GM06990 (cell line): ENCODE results near the gene GNB5.

Source experiments
- DNase-seq: peaks from one replicate; pipeline ENCODE4 v3.0.0-alpha.2; 2011; ENCODE audit not compliant: insufficient read length; ENCODE audit errors: extremely low read depth
- H3K27me3 ChIP-seq: replicated peaks from 2 replicates; pipeline ENCODE4 v1.6.0; 2011; ENCODE audit warnings: low read length; ENCODE audit not compliant: control insufficient read depth, insufficient read depth
- H3K36me3 ChIP-seq: 2 replicates; pipeline ENCODE4 v1.5.1; 2011; ENCODE audit warnings: low read length; ENCODE audit not compliant: control insufficient read depth, insufficient read depth
- H3K4me3 ChIP-seq: replicated peaks from 2 replicates; pipeline ENCODE4 v1.5.1; 2011; ENCODE audit warnings: low read depth, mild to moderate bottlenecking, control low read depth, low read length
- TF ChIP-seq, protein P1 (sequence below): IDR thresholded peaks from 2 replicates; pipeline ENCODE4 v1.5.1; 2011; ENCODE audit warnings: low read length, control low read depth, mild to moderate bottlenecking, inconsistent platforms; ENCODE audit not compliant: insufficient read depth, poor library complexity, severe bottlenecking

The GNB5 gene

DNA sequence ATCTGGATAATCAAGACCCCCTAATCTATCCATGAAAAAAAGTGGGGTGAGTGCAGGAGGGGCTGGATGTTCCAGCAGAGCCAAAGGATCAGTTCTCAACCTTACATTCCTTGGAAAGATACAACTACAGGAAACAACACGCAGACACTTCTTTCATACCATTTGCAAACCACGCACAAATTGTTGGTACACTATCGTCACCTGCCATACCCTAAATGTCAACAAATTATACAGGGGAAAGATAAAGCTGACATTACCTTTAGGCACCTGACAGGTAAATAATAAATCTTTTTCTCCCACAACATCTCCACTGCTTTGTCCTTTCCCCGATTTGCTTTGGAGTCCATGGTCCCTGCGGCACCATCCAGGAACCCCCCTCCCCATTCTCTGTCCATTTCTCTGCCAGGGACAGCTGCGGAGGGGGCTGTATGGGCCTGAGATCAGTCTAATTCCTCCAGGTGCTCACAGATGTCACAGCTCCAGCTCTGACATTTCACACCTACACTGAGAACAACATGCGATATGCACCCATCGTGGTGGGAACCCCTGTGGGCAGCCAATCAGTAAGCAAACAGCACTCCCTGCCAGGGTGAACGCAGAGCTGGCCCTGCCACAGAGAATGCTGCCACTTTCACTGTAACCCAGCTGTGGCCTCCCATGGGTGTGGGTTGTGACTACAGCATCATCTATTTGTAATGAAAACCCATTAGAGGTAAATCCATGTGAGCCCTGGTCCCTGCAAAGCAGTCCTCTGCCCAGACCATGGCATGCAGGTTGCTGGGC, 41.0 kb downstream of the GNB5 start:
- no peaks in the 10 kb centered on the region for H3K27me3 ChIP-seq
- TF ChIP-seq, protein P1, sequence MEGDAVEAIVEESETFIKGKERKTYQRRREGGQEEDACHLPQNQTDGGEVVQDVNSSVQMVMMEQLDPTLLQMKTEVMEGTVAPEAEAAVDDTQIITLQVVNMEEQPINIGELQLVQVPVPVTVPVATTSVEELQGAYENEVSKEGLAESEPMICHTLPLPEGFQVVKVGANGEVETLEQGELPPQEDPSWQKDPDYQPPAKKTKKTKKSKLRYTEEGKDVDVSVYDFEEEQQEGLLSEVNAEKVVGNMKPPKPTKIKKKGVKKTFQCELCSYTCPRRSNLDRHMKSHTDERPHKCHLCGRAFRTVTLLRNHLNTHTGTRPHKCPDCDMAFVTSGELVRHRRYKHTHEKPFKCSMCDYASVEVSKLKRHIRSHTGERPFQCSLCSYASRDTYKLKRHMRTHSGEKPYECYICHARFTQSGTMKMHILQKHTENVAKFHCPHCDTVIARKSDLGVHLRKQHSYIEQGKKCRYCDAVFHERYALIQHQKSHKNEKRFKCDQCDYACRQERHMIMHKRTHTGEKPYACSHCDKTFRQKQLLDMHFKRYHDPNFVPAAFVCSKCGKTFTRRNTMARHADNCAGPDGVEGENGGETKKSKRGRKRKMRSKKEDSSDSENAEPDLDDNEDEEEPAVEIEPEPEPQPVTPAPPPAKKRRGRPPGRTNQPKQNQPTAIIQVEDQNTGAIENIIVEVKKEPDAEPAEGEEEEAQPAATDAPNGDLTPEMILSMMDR: no peak
- DNase-seq: no peak
- H3K36me3 ChIP-seq: peaks cover 8% of the 10 kb centered on the region
- no peak overlapping the region for H3K4me3 ChIP-seq

DNA sequence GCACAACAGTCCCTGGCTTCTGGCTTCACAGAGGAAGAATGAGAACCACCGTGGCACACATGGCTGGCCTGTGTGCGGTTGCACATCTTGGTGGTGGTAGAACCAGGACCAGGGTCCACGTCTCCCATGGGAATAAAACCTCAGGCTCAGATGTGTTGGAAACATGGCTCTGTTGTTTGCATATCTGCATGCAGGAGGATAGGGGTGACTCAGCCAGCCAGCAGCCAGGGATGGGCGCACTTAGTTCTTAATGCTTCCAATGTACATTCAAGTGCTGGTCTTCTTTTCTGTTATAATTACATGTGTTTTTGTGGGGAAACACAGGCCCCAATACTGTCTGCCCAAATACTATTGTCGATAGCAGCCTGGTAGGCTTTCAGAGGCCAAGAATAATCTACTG, 42.8 kb downstream of the GNB5 start:
- no peak for DNase-seq
- TF ChIP-seq, protein P1: no peak
- H3K36me3 ChIP-seq: peaks cover 8% of the 10 kb centered on the region
- H3K27me3 ChIP-seq: no peaks in the 10 kb centered on the region
- H3K4me3 ChIP-seq: no peak overlapping the region

DNA sequence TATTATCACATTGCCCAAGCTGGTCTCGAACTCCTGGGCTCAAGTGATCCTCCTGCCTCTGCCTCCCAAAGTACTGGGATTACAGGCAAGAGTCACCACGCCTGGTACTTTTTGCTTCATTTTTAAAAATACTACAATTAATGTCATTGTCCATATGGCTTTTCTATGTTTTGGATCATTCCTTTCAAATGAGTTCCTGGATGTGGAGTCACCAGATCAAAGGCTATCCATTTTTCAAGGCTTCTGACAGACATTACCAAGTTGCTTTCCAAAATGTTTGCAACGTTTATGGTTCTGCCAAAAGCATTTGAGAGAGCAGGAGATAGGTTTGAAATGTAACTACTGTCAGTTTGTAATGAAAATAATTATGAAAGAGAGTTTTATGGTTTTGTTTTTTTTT, 44.4 kb downstream of the GNB5 start:
- Histone ChIP-seq H3K27me3 (no peaks in the 10 kb centered on the region), H3K4me3 (no peak overlapping the region), H3K36me3 (peaks cover 6% of the 10 kb centered on the region)
- no peak for DNase-seq
- TF ChIP-seq, protein P1: no peak

DNA sequence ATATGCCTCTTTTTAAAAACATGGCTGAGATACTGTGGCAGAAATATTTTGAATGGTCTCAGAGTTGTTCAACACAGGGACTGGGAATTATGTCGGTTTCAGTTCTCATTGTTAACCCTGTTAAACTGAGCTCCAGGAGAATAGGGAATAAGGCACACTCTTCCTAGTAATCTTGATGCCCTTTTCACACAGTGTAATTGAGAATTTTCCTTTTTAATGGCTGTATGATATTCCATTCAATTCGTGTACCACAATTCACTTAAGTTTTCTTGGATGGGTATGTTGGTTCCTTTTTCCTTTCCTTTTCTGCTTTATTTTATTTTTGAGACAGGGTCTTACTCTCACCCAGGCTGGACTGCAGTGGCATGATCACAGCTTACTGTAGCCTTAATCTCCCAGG, 44.9 kb downstream of the GNB5 start:
- DNase-seq: no peak
- no peak overlapping the region for H3K4me3 ChIP-seq
- H3K27me3 ChIP-seq: no peaks in the 10 kb centered on the region
- TF ChIP-seq, protein P1: no peak
- peaks cover 5% of the 10 kb centered on the region for H3K36me3 ChIP-seq

DNA sequence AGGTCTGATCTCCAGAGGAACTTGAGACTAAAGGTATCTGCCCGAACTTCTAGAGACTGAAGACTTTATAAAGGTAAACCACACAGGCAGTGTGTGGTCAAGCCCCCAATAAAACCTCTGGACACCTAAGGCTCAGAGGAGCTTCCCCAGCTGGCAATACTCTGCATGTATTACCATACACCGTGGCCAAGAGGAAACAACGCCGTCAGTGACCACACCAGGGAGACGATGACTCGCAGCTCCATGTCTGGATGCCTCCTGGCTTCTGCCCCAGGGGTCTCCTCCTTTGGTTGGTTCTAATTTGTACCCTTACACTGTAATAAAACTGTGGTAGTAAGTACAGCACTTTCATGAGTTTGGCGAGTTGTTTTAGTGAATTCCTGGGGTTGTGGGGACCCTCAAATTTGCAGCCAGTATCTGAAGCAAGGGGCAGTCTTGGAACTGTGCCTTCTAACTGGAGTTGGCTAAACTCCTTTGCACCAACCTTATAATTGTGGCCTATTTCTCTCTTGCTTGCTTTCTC, 46.5 kb downstream of the GNB5 start:
- TF ChIP-seq, protein P1: no peak
- H3K36me3 ChIP-seq: peaks cover 6% of the 10 kb centered on the region
- DNase-seq: no peak
- no peak overlapping the region for H3K4me3 ChIP-seq
- H3K27me3 ChIP-seq: no peaks in the 10 kb centered on the region

DNA sequence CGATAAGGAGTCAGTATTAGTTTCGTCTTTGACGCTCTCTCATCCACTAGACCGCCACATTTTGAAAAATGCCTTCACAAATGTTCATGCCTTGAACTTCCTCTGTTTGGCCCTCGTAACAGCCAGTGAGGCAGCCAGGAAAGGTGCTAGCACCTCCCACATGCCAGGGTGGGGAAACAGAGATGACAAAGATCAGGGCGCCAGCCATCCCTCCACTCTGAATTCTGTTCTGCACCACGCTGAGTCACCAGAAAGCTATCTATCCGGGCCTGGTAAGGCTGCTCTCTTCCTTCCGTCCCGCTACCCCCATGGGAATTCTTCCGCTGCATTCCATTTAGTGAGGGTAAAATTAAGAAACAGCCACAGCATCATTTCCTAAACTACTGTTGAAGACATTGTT, 47.3 kb downstream of the GNB5 start:
- no peak for DNase-seq

More for the DNA sequence above, 47.3 kb downstream of the GNB5 start:
- no peak overlapping the region for H3K4me3 ChIP-seq
- H3K27me3 ChIP-seq: no peaks in the 10 kb centered on the region
- peaks cover 8% of the 10 kb centered on the region for H3K36me3 ChIP-seq
- TF ChIP-seq, protein P1: no peak
